Adipocyte (in vitro differentiated cells): Measurements from ENCODE around the gene RIN3.

ENCODE experiments used
- DNase-seq: peaks from one replicate; pipeline ENCODE4 v3.0.0-alpha.2; 2015; ENCODE audit warnings: low read depth
- H3K27me3 ChIP-seq: replicated peaks from 2 replicates; pipeline ENCODE4 v1.7.0; 2013; ENCODE audit warnings: mild to moderate bottlenecking, low read length, moderate library complexity; ENCODE audit not compliant: control insufficient read depth, insufficient read depth
- H3K36me3 ChIP-seq: 2 replicates; pipeline ENCODE4 v1.7.0; 2013; ENCODE audit warnings: low read length, mild to moderate bottlenecking, moderate library complexity; ENCODE audit not compliant: control insufficient read depth, insufficient read depth, severe bottlenecking
- H3K4me1 ChIP-seq: 2 replicates; pipeline ENCODE4 v1.7.0; 2013; ENCODE audit warnings: mild to moderate bottlenecking, low read length, moderate library complexity; ENCODE audit not compliant: control insufficient read depth, insufficient read depth
- H3K4me3 ChIP-seq: 2 replicates; pipeline ENCODE4 v1.7.0; 2013; ENCODE audit warnings: mild to moderate bottlenecking, low read length, moderate library complexity
- H3K9ac ChIP-seq: 2 replicates; pipeline ENCODE4 v1.7.0; 2013; ENCODE audit warnings: mild to moderate bottlenecking, low read length, moderate library complexity
- H3K9me3 ChIP-seq: 2 replicates; pipeline ENCODE4 v1.7.0; 2013; ENCODE audit warnings: mild to moderate bottlenecking, low read length, moderate library complexity; ENCODE audit not compliant: control insufficient read depth

The RIN3 gene

GRCh38 chr14:92499234-92499633 lies 14.3 kb upstream of the RIN3 start:
- Histone ChIP-seq H3K27me3 (no peaks in the 10 kb centered on the region), H3K9ac (no peak overlapping the region), H3K4me1 (peaks cover 32% of the 10 kb centered on the region), H3K4me3 (no peak overlapping the region), H3K9me3 (no peaks in the 10 kb centered on the region), H3K36me3 (no peaks in the 10 kb centered on the region)
- no peak for DNase-seq

- Histone ChIP-seq H3K9me3 (no peaks in the 10 kb centered on the region), H3K4me1 (peaks cover 34% of the 10 kb centered on the region), H3K27me3 (no peaks in the 10 kb centered on the region), H3K36me3 (no peaks in the 10 kb centered on the region), H3K9ac (no peak overlapping the region), H3K4me3 (no peak overlapping the region)
- no peak for DNase-seq
These were observed 13.1 kb upstream of the RIN3 start for GRCh38 chr14:92500491-92500941.

DNA sequence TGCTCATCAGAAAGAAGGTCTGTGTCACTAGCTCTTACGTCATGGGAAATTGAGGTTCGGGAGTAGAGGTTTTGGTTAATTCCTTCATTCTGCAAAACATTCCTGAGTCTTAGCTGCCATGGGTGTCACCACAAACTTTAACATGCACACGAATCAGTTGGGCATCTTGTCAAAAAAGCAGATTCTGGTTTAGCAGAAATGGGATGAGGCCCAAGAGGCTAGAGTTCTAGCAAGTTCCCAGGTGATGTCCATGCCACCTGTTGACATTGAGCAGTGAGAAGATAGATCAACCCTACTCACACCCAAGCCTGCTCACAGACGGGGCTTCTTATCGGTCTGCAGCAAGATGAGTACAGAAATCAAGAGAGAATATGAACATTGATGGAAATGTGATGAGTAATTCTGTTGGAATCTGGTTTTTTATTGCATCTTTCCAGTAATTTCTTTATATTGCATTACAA lies 11.7 kb upstream of the RIN3 start:
- DNase-seq: peak; percentile 76
- Histone ChIP-seq H3K27me3 (no peaks in the 10 kb centered on the region), H3K4me1 (peaks cover 34% of the 10 kb centered on the region)

GRCh38 chr14:92502541-92503286 lies 10.9 kb upstream of the RIN3 start:
- Histone ChIP-seq H3K36me3 (no peaks in the 10 kb centered on the region), H3K4me1 (peaks cover 34% of the 10 kb centered on the region), H3K4me3 (no peak overlapping the region), H3K9me3 (no peaks in the 10 kb centered on the region), H3K9ac (no peak overlapping the region), H3K27me3 (no peaks in the 10 kb centered on the region)
- DNase-seq: no peak

More for the DNA sequence above, 11.7 kb upstream of the RIN3 start:
- H3K9ac ChIP-seq: no peak overlapping the region
- no peaks in the 10 kb centered on the region for H3K9me3 ChIP-seq
- H3K4me3 ChIP-seq: no peak overlapping the region
- no peaks in the 10 kb centered on the region for H3K36me3 ChIP-seq

- no peaks in the 10 kb centered on the region for H3K9me3 ChIP-seq
- no peaks in the 10 kb centered on the region for H3K36me3 ChIP-seq
- H3K27me3 ChIP-seq: no peaks in the 10 kb centered on the region
- H3K4me1 ChIP-seq: peaks cover 34% of the 10 kb centered on the region
- DNase-seq: peak; percentile 51
- no peak overlapping the region for H3K9ac ChIP-seq
- no peak overlapping the region for H3K4me3 ChIP-seq
These were observed 9.7 kb upstream of the RIN3 start for GRCh38 chr14:92503756-92504491.

- Histone ChIP-seq H3K27me3 (no peaks in the 10 kb centered on the region), H3K9ac (no peak overlapping the region), H3K36me3 (no peaks in the 10 kb centered on the region), H3K4me1 (peaks cover 29% of the 10 kb centered on the region), H3K9me3 (no peaks in the 10 kb centered on the region), H3K4me3 (no peak overlapping the region)
- no peak for DNase-seq
These were observed 7.8 kb upstream of the RIN3 start for GRCh38 chr14:92505826-92506225.

- Histone ChIP-seq H3K9ac (no peak overlapping the region), H3K4me3 (no peak overlapping the region), H3K9me3 (no peaks in the 10 kb centered on the region), H3K36me3 (no peaks in the 10 kb centered on the region), H3K27me3 (no peaks in the 10 kb centered on the region), H3K4me1 (peaks cover 32% of the 10 kb centered on the region)
- no peak for DNase-seq
These were observed 7.3 kb upstream of the RIN3 start for GRCh38 chr14:92506231-92506630.

DNA sequence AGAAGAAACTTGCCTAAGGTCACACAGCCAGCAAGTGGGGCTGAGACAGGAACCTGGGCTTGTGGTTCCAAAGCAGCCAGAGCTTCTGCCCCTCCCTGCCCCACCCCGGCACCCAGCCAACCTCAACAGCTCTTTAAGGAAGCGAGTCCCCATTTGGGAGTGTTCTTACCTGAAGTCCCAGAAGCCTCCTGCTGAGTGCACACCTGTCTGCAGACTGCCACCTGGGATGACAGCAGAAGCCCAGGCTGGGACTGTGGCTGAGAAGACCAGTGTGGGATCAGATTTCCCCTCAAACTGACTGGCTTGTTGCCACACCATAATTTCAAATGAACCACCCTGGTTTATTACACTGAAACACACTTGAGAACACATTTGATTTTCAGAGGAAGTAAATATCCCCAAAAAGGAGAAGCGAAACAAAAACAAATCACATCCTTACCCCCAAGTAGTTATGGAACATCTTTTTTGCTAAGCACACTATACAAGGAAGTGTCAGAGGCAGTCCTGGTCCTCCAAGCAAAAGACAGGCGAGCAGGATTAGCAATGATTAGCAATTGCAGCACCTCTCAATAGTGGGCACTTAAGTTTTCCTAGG lies 6.3 kb upstream of the RIN3 start:
- no peaks in the 10 kb centered on the region for H3K27me3 ChIP-seq
- no peak overlapping the region for H3K4me3 ChIP-seq
- H3K9me3 ChIP-seq: no peaks in the 10 kb centered on the region
- DNase-seq: no peak
- peaks cover 27% of the 10 kb centered on the region for H3K4me1 ChIP-seq
- H3K36me3 ChIP-seq: no peaks in the 10 kb centered on the region
- H3K9ac ChIP-seq: no peak overlapping the region

GRCh38 chr14:92510972-92511371 lies 2.6 kb upstream of the RIN3 start:
- no peaks in the 10 kb centered on the region for H3K36me3 ChIP-seq
- no peak for DNase-seq
- peak overlapping the region; percentile 61 for H3K9ac ChIP-seq
- peak overlapping the region; percentile 20 for H3K4me3 ChIP-seq
- no peaks in the 10 kb centered on the region for H3K27me3 ChIP-seq
- H3K9me3 ChIP-seq: no peaks in the 10 kb centered on the region
- H3K4me1 ChIP-seq: peaks cover 18% of the 10 kb centered on the region

- peak overlapping the region; percentile 61 for H3K9ac ChIP-seq
- H3K36me3 ChIP-seq: no peaks in the 10 kb centered on the region
- H3K27me3 ChIP-seq: no peaks in the 10 kb centered on the region
- peak; percentile 88 for DNase-seq
- peaks cover 18% of the 10 kb centered on the region for H3K4me1 ChIP-seq
- peak overlapping the region; percentile 20 for H3K4me3 ChIP-seq
- no peaks in the 10 kb centered on the region for H3K9me3 ChIP-seq
These were observed 1.9 kb upstream of the RIN3 start for GRCh38 chr14:92511453-92512238.

- Histone ChIP-seq H3K4me3 (peak overlapping the region; percentile 87), H3K9ac (peak overlapping the region; percentile 93), H3K4me1 (peaks cover 18% of the 10 kb centered on the region), H3K36me3 (no peaks in the 10 kb centered on the region), H3K9me3 (no peaks in the 10 kb centered on the region), H3K27me3 (no peaks in the 10 kb centered on the region)
- no peak for DNase-seq
These were observed 776 bp upstream of the RIN3 start for GRCh38 chr14:92512807-92513203.
